ENCODE data around the gene BBC3. TPM values are rescaled to one million over a fixed set of nuclear protein-coding genes. Genes with fewer than 3 reads are reported as not detected.

BBC3 gene
- total RNA-seq, 1 donor from 2014 or later, result 14.9 TPM

DNA sequence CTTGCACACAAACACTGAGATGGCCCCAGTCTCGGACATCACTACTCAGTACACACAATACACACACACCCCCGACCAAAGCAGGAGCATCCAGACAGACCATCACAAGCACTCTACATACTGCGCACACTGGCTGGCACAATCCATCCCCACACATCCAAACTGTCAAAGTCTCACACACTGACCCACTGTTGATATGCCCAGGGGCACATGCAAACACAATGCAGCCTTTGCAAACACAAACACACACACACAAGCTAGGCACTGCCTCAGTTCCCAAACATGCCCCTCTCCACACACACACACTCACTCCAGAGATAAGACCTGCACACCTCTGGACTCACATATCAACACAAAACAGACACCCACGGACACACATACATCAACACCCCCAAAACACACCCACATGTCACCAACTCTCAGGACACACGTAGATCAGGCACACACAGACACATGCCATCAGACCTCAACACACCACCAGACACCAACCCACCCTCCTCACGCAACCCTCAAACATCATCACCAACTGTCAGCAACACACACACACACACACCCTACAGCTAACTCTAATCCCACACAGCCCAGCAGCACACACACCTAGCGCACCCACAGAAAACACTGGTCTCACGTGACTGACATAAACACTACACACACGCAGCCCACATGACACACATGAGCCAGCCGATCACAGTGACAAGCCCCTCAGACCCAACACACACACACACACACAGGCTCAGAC, 1.9 kb downstream of the BBC3 start:
- no peak for DNase-seq (ENCODE audit: low spot score in 2 of 2)
- TF ChIP-seq, protein P1, sequence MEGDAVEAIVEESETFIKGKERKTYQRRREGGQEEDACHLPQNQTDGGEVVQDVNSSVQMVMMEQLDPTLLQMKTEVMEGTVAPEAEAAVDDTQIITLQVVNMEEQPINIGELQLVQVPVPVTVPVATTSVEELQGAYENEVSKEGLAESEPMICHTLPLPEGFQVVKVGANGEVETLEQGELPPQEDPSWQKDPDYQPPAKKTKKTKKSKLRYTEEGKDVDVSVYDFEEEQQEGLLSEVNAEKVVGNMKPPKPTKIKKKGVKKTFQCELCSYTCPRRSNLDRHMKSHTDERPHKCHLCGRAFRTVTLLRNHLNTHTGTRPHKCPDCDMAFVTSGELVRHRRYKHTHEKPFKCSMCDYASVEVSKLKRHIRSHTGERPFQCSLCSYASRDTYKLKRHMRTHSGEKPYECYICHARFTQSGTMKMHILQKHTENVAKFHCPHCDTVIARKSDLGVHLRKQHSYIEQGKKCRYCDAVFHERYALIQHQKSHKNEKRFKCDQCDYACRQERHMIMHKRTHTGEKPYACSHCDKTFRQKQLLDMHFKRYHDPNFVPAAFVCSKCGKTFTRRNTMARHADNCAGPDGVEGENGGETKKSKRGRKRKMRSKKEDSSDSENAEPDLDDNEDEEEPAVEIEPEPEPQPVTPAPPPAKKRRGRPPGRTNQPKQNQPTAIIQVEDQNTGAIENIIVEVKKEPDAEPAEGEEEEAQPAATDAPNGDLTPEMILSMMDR (IDR thresholded peaks at IDR 0.05), result no peak
- H3K9me3 ChIP-seq, result no peaks in the 10 kb centered on the region
- peak overlapping the region; percentile 100 for H3K27ac ChIP-seq
- no peaks in the 10 kb centered on the region for H3K27me3 ChIP-seq
- intact Hi-C loops (cut with DNase I), result no loop called here
- H3K4me3 ChIP-seq, result peak overlapping the region; percentile 88 to 91
- peaks cover 17 to 30% of the 10 kb centered on the region in 2 donors for H3K4me1 ChIP-seq
- peaks cover 3 to 8% of the 10 kb centered on the region in 2 donors for H3K36me3 ChIP-seq

DNA sequence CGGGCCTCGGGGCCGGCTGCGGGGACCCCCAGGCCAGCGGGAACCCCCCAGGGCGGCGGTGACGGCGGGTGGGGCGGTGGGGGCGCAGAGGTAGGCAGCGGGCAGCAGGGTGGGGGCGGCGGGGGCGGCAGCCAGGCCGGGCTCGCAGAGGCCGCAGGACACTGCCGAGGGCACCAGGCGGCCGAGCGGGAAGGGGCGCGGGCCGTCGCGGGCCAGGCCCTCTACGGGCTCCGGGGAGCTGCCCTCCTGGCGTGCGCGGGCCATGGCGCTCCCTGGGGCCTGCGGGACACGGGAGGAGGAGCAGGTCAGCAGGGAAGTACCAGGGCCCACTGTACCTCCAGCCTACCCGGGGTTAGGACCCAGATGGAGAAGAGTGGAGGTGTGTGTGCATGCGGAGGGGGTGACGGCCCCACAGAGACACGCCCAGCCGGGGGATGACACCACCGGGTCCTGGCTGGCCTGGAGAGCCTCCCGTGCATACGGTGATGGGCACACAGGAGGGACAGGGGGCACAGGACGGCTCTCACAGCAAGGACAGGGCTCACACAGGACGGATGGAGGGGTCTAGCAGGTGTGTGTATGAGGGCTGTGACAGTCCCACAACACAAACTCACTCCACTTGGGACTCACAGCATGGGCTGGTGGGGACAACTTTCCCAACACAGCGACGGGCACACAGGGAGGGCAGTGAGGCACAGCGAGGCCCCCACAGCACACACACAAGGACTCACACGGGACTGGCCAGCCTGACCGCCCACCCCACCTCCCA, 2.6 kb downstream of the BBC3 start:
- Histone ChIP-seq H3K9me3 (no peaks in the 10 kb centered on the region), H3K27me3 (no peaks in the 10 kb centered on the region), H3K4me3 (peak overlapping the region; percentile 88 to 91), H3K27ac (peak overlapping the region; percentile 100), H3K4me1 (peaks cover 17 to 30% of the 10 kb centered on the region in 2 donors), H3K36me3 (peaks cover 8 to 15% of the 10 kb centered on the region in 2 donors)
- intact Hi-C loops (cut with DNase I), result no loop called here
- peak in 1 of 2 donors; percentile 78 for DNase-seq (ENCODE audit: low spot score in 2 of 2)
- TF ChIP-seq, protein P1 (IDR thresholded peaks at IDR 0.05), result no peak

DNA sequence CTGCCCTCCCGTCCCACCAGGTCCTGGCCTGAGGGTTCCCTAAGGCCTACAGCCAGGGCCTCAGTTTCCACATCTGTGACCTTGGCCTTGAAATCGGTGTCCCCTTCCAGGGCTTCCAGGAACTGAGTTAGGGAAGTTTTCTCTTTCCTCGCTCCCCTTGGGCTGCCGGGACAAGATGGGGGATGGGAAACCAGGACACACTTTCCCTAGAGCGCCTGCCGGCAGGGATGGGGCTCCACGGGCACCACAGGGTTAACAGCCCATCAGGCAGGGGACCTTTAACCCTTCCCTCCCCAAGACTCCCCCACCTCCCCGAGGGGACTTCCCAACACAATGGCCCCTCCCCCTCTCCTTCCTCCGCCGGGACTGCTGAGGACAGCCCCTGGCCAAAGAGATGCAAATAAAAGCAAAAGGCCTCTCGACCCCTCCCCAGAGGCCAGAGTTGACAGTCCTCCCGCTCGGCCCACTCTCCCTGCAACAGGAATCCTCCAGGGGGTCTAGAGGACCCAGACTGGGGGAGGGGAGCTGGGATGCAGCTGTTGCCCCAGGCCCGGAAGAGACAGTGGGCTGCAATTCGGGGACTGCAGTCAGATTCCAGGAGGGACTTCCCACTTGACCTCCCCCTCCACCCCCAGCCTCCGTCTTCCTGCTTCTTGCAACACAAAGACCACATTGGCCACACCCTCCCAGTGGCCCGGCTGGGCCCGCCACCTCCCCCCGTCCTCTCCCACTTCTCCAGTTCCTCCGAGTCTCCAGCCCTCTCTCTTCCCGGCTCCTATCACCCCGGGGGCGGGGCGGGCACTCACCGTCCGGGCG, 3.4 kb downstream of the BBC3 start:
- Histone ChIP-seq H3K36me3 (peaks cover 11 to 15% of the 10 kb centered on the region in 2 donors), H3K4me1 (peaks cover 17 to 30% of the 10 kb centered on the region in 2 donors), H3K27ac (peak overlapping the region; percentile 100), H3K27me3 (no peaks in the 10 kb centered on the region), H3K4me3 (peak overlapping the region; percentile 88 to 91), H3K9me3 (no peaks in the 10 kb centered on the region)
- intact Hi-C loops (cut with DNase I), result loop anchor here (1.0 kb wide), 1 partner anchor 29 kb away; the partner anchor contains the start of gene CCDC9
- DNase-seq (ENCODE audit: low spot score in 2 of 2), result peak; percentile 82 to 96
- TF ChIP-seq, protein P1 (IDR thresholded peaks at IDR 0.05), result no peak

DNA sequence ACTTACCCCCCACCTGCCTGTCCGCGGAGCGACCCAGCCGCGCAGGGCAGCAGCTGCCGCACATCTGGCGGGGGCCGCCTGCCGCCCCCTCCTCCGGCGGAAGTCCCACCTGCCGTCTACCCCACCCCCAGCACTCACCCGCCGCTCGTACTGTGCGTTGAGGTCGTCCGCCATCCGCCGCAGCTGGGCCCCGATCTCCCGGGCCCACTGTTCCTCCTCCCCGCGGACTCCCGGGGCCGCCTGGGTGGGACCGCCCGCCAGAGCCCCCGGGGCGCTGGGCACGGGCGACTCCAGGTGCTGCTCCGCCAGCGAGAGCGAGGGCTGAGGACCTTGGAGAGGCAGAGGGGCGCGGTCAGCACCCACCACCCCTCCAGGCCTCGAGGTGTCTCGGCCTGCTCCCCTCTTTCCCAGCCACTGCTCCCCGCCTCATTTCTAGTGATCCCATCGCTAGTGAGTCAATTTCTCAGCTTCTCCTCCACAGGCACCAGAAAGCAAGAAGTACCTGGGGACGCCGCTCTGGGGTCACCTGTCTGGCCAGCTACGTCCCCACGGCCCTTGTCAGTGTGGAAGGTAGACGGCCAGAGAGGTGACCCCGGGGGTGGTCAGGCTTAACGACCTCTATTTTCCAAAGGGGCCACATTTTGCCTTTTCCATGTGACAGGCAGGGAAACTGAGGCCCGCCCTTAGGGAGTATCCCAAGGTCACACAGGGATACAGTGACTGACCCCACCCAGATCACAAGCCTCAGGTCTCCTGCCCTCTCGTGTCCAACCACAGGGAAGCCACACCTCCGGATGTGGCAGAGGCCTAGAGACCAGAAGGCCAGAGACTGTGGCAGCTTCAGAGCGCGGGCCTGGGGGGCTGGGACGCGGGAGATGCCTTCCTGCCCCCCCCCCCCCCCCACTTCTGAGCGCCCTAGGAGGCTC, 4.3 kb downstream of the BBC3 start:
- H3K9me3 ChIP-seq, result no peaks in the 10 kb centered on the region
- no peaks in the 10 kb centered on the region for H3K27me3 ChIP-seq
- peak; percentile 86 to 93 for DNase-seq (ENCODE audit: low spot score in 2 of 2)
- H3K4me1 ChIP-seq, result peaks cover 14 to 29% of the 10 kb centered on the region in 2 donors
- peaks cover 18 to 22% of the 10 kb centered on the region in 2 donors for H3K36me3 ChIP-seq
- H3K27ac ChIP-seq, result peak overlapping the region; percentile 100
- intact Hi-C loops (cut with DNase I), result loop anchor here (1.0 kb wide), 3 partner anchors 18 to 50 kb away; partner anchors contain the start of gene CCDC9
- TF ChIP-seq, protein P1 (IDR thresholded peaks at IDR 0.05), result no peak
- H3K4me3 ChIP-seq, result peak overlapping the region; percentile 88 to 91

All from ascending aorta (tissue), 2 donors.